ENCODE data around the gene TNNI3.
"Not testable (repeated sequence)": the region's sequence is repeated elsewhere in the genome, so short reads cannot be mapped to it uniquely, and the experiment has no call there.

Gene TNNI3

GRCh38 chr19:55172741-55173140 is 15.2 kb upstream of the TNNI3 start:
- DNase-seq (ENCODE audit: low read depth): no peak

DNA sequence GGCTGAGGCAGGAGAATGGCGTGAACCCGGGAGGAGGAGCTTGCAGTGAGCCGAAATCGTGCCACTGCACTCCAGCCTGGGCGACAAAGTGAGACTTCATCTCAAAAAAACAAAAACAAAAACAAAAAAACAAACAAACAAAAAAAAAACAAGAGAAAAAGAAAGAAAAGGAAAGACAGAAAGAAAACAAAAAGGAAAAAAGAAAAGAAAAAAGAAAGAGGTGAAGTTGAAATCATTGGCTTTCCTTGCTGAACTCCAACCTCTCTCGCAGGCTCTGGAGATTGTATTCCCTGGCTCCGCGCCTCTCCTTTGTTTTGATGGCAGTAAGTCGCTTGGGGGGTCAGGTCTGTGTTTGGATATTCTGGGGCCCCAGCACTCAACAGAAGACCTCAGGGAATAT is 14.8 kb upstream of the TNNI3 start:
- not testable (repeated sequence) for DNase-seq (ENCODE audit: low read depth)

- no peak for DNase-seq (ENCODE audit: low read depth)
These were observed 13.9 kb upstream of the TNNI3 start for GRCh38 chr19:55171440-55171839.

GRCh38 chr19:55169136-55169535 is 11.6 kb upstream of the TNNI3 start:
- no peak for DNase-seq (ENCODE audit: low read depth)

DNA sequence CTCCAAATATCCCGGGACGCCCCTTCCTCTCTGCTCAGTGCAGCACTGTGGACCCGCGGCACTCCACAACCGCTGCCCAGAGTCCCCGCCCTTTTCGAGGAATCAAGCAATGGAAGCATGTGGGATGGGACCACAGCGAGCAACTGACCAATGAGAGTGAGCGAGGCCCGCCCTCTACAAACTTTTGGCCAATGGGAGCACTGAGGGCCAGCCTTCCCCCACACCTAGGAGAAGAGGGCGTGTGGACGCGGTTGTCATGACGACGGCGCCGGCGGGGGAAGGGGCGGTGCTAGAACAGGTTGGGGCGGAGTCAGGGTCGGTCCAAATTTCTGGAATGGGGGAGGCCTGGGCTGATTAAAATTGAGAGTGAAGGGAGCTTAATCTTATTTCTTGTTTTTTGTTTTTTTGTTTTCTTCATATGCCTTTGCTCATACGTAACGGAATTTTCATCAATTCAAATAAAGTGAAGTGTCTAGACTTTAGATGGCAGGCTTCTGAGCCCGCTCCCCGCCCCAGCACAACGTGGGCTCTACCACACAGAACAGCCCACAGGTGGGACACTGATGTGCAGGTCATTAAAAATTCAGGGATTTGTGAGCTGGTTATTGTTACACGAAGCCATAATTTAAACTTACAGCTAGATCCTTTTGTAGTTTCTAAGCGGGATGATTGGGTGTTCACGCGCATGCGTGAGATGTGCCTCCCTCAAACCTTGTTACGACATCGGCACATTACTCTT is 9.2 kb upstream of the TNNI3 start, which contains the start of gene DNAAF3:
Gene DNAAF3 (minus strand): TSS at position 84 of the 739 bp plus-strand sequence. CDS start 200 bp downstream, outside the sequence.
- DNase-seq (ENCODE audit: low read depth): no peak

GRCh38 chr19:55165952-55166529 is 8.5 kb upstream of the TNNI3 start:
- peak; percentile 16 for DNase-seq (ENCODE audit: low read depth)

GRCh38 chr19:55161571-55162322 is 4.2 kb upstream of the TNNI3 start:
- no peak for DNase-seq (ENCODE audit: low read depth)

GRCh38 chr19:55160986-55161365 is 3.4 kb upstream of the TNNI3 start:
- DNase-seq (ENCODE audit: low read depth): no peak

DNA sequence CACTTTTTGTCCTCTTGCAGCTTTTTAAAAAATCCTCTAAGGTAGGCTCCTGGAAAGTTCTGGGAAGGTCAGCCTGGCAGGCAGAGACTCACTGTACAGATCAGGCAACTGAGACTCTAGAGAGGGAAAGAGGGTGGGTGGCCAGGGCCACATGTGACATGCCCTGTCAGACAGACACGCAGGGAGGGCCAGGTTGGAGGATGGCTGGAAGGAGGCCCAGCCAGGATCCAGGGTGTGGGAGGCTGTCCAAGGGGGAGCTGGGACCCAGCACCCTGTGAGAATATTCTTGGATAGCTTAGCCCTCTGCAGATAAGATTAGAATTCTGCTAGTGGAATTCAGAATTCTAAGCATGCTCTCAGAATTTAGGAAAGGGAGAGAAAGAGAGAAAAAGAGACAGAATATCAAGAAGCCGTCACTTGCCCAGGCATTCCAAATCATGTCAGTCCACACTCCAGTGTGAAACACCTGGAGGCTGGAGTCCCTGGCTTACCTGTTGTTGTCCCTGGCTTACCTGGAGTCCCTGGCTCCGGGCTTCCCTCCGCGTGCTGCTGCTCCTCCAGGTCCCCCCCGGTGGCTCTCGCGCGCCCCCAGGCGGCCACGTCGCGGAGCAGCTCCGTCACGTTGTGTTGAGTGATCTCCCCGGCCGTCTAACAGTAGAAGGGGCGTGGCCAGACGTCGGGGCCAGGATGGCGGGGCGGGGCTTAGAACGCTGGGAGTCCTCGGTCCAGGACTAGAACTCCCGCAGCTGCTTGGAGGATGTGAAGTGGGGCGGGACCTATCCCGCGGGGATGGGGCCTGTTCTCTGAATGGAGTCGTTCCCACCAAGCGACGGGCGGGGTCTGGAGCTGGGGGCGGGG is 2.8 kb upstream of the TNNI3 start:
- DNase-seq (ENCODE audit: low read depth): peak; percentile 75

DNA sequence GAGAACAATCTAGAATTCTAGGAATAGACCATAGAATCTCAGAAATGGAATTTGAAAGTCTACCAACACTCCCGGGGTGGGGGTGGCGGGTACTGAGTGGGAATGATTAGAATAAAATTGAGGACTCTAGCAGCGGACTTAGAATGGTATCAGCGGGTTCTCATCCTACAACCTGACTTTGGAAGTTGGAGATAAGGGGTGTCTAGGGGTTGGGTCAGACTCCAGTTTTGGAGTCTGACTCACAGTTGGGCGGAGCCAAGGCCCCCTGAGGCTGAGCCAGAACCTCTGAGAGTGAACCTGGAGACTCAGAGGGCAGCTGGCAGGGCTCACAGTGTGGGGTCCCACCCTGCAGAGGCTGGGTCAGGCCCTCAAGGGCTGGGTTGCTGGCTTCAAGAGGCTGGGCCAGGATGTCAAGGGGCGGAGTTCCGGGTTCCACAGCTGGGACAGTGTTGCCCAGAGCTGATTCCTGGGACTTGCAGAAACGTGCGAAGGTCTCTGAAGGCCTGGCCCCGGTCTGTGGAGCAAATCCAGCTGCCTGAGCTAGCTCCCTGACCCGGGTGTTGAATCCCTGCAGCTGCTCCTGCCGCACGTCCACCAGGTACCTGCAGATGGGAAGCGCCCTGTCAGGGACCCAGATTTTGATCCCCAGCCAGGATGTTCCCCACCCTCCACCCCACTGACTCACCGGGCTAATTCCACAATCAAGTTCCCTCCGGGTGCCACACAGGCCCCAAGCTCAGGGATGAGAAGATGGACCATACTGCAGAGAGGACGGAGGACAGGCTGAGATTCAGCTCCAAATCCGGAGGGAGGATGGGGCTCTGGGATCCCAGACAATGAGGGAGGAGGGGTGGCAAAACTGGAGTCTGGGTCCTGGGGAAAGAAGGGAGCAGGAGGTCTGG is 1.6 kb upstream of the TNNI3 start:
- DNase-seq (ENCODE audit: low read depth): no peak

DNA sequence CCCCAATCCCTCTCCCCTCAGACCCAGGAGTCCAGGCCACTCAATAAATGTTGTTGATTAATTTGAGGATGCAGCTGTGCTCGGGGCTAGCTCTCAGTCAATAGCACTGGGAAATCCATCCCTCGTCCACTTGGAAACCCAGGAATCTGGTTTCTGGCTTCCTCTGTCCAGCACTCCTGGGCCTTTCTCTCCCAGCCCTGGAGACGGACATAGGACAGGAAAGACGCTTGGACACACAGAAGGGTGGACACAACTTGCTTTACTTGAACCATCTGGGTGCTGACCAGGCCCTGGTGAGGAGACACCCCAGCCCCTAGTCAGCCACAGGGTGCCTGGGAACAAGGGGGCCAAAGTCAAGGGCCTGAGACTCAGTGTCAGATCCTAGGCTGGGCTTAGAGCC is 891 bp upstream of the TNNI3 start:
- DNase-seq (ENCODE audit: low read depth): no peak

DNA sequence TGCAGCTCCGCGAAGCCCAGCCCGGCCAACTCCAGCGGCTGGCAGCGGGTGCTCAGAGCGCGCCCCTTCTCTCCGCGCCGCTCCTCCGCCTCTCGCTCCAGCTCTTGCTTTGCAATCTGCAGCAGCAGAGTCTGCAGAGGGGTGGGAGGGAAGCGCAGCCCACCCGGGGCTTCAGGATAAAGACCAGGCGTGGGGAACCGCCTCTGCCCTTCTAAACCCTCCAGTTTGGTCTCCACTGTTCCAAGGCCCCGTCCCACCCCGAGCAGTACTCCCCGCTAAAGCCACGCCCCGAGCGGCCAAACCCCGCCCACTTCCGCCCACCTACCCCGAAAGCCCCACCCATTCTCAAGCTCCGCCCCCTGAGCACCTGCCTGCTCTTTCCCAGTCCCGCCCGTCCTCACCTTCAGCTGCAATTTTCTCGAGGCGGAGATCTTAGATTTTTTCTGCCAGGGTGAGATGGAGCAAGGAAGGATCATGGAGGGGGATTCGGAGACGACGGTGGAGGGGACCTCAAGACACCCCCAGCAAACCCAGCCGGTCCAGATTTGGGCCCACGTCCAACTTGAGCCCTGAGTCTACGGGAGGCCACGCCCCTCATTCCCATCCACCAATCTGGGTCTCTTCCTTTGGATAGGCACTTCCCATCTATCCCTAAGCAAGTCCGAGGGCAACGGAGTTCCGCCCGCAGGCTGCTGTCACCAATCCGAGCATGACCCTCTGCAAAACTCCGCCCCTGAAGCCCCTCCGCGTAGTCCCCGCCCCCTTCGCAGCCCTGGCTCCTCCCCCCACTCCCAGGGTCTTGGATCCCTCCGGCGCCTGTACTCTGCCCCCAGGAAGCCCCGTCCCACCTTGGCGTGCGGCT is 1.1 kb downstream of the TNNI3 start:
- no peak for DNase-seq (ENCODE audit: low read depth)

DNA sequence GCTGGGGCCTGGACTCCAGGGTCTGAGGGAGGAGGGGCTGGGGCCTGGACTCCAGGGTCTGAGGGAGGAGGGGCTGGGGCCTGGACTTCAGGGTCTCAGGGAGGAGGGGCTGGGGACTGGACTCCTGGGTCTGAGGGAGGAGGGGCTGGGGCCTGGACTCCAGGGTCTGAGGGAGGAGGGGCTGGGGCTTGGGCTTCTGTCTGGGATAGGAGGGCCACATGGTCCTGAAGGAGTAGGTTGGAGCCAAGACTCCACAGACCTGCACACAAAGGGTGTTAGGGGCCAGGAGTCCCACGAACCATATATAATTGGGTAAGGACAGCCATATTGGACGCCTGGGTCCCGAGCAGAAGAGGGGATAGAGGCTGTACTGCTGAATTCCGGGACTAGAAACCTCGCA is 1.7 kb downstream of the TNNI3 start:
- not testable (repeated sequence) for DNase-seq (ENCODE audit: low read depth)

DNA sequence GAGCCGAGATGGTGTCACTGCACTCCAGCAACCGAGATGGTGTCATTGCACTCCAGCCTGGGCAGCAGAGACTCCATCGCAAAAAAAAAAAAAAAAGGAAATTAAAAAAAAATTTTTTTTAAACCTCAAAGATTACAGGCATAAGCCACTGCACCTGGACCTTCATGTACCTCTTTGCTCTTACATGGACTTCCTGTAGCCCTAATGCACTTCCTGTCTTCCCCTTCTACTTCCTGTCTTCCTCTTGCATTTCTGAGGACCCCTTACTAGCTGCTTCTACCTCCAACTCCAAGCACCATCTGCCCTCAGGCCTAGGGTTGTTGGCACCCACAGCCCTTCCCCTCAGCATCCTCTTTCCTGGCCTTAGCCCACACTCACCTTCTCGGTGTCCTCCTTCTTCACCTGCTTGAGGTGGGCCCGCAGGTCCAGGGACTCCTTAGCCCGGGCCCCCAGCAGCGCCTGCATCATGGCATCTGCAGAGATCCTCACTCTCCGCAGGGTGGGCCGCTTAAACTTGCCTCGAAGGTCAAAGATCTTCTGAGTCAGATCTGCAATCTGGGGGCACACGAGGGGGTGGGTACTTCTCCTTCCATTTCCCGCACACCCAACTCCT is 3.8 kb downstream of the TNNI3 start:
- DNase-seq (ENCODE audit: low read depth): no peak

GRCh38 chr19:55152017-55152416 is 5.5 kb downstream of the TNNI3 start:
- no peak for DNase-seq (ENCODE audit: low read depth)

DNA sequence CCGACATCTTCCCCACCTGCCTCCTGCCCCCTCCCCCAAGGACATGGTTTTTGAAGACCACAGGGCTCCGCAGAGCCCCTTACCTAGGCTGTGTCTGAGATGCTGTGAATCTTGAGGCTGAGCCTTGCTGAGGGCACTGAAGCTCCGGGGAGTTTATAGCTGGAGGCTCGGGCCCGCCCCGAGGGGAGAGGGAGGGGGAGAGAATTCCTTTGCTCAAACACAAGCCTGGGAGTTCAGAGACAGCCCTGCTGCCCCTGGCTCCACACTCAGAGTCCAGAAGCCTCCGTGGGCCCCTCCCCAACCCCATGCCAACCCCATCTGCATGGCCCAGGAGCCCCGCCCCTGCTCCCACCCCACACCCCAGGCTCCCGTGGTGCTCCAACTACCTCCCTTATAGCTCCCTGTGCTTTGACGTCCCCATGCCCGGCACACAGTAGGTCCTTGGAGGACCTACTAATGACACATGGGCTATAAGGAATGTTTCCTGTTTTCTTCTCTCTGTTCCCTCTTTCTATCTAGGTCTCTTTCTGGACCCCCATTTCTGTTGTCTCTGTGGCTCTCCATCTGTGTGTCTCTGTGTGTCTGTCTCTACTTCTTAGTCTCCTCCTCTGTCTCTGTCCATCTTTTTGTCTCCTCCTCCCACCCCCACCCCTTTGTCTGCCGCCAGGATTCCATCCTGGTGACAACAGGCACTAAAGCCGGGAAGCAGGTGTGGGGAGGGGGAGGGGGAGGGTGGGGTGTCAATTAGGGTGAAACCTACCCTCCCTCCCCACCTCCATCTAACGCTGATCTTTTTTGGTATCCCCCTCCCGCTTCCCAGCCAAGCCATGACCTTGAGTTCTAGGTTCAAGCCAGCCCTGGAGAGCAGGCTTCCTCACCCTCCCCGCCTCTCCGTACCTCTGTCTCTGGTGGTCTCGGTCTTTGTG is 8.2 kb downstream of the TNNI3 start, which contains the start of gene TNNT1:
Gene TNNT1 (minus strand): TSS at position 129 of the 926 bp plus-strand sequence. CDS start 2,049 bp downstream, outside the sequence.
- DNase-seq (ENCODE audit: low read depth): no peak

DNA sequence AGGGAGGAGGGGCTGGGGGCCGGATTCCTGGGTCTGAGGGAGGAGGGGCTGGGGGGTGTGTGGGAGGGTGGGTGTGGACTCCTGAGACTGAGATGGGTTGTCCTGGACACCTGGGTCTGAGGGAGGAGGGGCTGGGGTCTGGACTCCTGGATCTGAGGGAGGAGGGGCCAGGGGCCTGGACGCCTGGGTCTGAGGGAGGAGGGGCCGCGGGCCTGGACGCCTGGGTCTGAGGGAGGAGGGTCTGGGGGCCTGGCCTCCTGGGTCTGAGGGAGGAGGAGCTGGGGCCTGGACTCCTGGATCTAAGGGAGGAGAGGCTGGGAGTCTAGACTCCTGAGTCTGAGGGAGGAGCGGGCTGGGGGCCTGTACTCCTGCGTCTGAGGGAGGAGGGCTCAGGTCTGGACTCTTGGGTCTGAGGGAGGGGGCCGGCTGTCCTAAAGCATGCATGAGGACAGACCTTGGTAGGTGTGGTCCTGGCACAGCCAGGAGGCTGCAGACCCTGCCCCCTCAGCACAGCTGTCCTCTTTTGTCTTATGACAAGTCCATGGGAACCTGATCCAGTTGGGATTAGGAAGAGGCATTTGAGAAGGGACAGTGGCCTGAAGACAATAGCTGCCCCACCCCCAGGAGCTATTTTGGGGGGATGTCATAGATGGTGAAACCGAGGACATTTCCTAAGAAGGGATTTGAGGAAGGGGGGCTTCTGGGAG is 9.8 kb downstream of the TNNI3 start:
- no peak for DNase-seq (ENCODE audit: low read depth)
